ENCODE measurements around the gene AIPL1. TPM values are rescaled to one million over a fixed set of nuclear protein-coding genes. Genes with fewer than 3 reads are reported as not detected.

Gene AIPL1
- total RNA-seq, 1 experiment from 2014 or later, result 0.46 TPM

DNA sequence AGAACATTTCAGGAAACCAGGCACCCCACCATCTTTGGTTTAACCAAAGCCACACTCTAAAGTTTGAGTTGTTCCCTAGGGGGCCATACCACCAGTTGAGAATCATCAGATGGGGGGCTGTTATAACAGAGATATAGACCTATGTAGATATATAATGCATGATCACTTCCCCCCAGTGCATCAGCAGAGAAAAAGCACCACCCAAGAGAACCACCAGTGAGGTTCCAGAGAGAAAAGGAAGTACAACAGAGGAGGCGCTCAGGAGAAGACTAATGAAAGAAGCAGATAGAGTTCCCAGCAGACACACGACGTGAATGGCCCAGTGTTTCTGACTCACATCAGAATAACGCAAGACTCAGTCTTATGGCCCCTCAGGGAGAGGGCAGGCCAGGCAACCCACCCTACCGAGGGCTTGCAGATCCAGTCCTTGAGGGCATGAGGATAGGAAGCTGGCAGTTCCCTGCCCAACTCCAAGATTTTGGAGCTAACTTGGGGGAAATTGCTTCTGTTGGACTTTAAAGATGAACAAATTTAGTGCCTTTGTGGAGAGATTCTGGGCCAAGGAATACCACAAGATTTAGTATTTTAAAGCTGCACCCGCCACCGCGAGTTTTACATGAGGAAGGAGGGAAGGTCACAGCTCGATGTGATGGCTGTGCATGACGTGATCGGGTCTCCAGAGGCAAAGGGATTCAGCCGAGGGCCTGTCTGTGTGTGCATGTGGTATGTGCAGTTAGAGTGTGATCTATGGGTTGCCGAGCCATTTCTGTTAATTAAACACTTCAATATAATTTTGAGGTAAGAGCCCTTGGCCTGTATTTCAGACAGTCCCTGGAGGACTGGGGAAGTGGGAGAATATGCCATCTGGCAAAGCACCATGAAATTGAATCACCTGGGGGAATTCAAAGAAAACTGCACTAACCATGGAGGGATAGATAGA lies 53.1 kb downstream of the AIPL1 start:
- ATAC-seq, result no peak
- peaks cover 14% of the 10 kb centered on the region for H3K36me3 Mint-ChIP-seq

DNA sequence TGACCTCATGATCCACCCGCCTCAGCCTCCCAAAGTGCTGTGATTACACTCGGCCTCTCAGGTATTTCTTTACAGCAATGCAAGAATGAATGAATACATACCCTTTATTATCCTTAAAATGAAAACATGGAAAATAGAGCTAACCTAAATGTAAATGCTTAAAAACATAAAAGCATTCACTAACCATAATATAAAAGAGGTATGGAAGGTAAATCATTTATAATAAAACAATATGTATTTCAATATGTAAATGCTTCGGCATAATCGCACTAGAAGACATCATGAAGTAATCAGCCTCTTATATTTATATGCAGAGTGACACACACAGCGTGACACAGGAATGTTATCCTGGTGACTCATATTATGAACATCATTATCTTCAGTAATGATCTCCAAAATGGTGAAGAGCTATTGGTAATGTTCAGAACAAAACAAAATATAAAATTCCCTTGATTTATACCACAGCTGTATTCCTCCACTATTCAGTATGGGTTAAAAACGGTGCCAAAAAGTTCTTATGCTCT lies 53.9 kb downstream of the AIPL1 start:
- DNase-seq (ENCODE audit: low spot score) (no peak), ATAC-seq (no peak)
- TF ChIP-seq, protein P1, sequence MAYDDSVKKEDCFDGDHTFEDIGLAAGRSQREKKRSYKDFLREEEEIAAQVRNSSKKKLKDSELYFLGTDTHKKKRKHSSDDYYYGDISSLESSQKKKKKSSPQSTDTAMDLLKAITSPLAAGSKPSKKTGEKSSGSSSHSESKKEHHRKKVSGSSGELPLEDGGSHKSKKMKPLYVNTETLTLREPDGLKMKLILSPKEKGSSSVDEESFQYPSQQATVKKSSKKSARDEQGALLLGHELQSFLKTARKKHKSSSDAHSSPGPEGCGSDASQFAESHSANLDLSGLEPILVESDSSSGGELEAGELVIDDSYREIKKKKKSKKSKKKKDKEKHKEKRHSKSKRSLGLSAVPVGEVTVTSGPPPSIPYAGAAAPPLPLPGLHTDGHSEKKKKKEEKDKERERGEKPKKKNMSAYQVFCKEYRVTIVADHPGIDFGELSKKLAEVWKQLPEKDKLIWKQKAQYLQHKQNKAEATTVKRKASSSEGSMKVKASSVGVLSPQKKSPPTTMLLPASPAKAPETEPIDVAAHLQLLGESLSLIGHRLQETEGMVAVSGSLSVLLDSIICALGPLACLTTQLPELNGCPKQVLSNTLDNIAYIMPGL (CRISPR knock-in tag; IDR thresholded peaks at IDR 0.05), result no peak
- TF ChIP-seq, protein P2, sequence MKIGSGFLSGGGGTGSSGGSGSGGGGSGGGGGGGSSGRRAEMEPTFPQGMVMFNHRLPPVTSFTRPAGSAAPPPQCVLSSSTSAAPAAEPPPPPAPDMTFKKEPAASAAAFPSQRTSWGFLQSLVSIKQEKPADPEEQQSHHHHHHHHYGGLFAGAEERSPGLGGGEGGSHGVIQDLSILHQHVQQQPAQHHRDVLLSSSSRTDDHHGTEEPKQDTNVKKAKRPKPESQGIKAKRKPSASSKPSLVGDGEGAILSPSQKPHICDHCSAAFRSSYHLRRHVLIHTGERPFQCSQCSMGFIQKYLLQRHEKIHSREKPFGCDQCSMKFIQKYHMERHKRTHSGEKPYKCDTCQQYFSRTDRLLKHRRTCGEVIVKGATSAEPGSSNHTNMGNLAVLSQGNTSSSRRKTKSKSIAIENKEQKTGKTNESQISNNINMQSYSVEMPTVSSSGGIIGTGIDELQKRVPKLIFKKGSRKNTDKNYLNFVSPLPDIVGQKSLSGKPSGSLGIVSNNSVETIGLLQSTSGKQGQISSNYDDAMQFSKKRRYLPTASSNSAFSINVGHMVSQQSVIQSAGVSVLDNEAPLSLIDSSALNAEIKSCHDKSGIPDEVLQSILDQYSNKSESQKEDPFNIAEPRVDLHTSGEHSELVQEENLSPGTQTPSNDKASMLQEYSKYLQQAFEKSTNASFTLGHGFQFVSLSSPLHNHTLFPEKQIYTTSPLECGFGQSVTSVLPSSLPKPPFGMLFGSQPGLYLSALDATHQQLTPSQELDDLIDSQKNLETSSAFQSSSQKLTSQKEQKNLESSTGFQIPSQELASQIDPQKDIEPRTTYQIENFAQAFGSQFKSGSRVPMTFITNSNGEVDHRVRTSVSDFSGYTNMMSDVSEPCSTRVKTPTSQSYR (CRISPR knock-in tag; IDR thresholded peaks at IDR 0.05), result no peak
- TF ChIP-seq ZNF317 (CRISPR knock-in tag; IDR thresholded peaks at IDR 0.05; ENCODE audit: borderline replicate concordance, low read depth), result no peak
- no peak for TF ChIP-seq ZNF263 (CRISPR knock-in tag; IDR thresholded peaks at IDR 0.05; ENCODE audit: low read depth)
- no peak for TF ChIP-seq FOXK1 (CRISPR knock-in tag; IDR thresholded peaks at IDR 0.05)
- TF ChIP-seq, protein P3, sequence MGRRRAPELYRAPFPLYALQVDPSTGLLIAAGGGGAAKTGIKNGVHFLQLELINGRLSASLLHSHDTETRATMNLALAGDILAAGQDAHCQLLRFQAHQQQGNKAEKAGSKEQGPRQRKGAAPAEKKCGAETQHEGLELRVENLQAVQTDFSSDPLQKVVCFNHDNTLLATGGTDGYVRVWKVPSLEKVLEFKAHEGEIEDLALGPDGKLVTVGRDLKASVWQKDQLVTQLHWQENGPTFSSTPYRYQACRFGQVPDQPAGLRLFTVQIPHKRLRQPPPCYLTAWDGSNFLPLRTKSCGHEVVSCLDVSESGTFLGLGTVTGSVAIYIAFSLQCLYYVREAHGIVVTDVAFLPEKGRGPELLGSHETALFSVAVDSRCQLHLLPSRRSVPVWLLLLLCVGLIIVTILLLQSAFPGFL (CRISPR knock-in tag; IDR thresholded peaks at IDR 0.05; ENCODE audit: borderline replicate concordance), result no peak
- Mint-ChIP-seq H3K9me3 (peaks cover 39% of the 10 kb centered on the region), H3K27ac (no peak overlapping the region), H3K4me3 (no peak overlapping the region), H3K36me3 (peaks cover 14% of the 10 kb centered on the region), H3K4me1 (no peaks in the 10 kb centered on the region), H3K27me3 (ENCODE audit: low read depth) (peaks cover 7% of the 10 kb centered on the region)
- POLR2A ChIA-PET, result no interaction called here
- CTCF ChIA-PET, result no interaction called here

More for the DNA sequence above, 53.1 kb downstream of the AIPL1 start:
- ChIA-PET CTCF (interaction anchor here (0.8 kb wide), 1 partner anchor 31 kb away, joined by 4 read pairs; no protein-coding TSS in a partner anchor), POLR2A (no interaction called here)
- no peak for TF ChIP-seq CREM (CRISPR knock-in tag; IDR thresholded peaks at IDR 0.05)
- TF ChIP-seq, protein P4, sequence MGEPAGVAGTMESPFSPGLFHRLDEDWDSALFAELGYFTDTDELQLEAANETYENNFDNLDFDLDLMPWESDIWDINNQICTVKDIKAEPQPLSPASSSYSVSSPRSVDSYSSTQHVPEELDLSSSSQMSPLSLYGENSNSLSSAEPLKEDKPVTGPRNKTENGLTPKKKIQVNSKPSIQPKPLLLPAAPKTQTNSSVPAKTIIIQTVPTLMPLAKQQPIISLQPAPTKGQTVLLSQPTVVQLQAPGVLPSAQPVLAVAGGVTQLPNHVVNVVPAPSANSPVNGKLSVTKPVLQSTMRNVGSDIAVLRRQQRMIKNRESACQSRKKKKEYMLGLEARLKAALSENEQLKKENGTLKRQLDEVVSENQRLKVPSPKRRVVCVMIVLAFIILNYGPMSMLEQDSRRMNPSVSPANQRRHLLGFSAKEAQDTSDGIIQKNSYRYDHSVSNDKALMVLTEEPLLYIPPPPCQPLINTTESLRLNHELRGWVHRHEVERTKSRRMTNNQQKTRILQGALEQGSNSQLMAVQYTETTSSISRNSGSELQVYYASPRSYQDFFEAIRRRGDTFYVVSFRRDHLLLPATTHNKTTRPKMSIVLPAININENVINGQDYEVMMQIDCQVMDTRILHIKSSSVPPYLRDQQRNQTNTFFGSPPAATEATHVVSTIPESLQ (CRISPR knock-in tag; IDR thresholded peaks at IDR 0.05), result no peak
- TF ChIP-seq, protein P5, sequence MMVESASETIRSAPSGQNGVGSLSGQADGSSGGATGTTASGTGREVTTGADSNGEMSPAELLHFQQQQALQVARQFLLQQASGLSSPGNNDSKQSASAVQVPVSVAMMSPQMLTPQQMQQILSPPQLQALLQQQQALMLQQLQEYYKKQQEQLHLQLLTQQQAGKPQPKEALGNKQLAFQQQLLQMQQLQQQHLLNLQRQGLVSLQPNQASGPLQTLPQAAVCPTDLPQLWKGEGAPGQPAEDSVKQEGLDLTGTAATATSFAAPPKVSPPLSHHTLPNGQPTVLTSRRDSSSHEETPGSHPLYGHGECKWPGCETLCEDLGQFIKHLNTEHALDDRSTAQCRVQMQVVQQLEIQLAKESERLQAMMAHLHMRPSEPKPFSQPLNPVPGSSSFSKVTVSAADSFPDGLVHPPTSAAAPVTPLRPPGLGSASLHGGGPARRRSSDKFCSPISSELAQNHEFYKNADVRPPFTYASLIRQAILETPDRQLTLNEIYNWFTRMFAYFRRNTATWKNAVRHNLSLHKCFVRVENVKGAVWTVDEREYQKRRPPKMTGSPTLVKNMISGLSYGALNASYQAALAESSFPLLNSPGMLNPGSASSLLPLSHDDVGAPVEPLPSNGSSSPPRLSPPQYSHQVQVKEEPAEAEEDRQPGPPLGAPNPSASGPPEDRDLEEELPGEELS (CRISPR knock-in tag; IDR thresholded peaks at IDR 0.05), result no peak
- no peak for TF ChIP-seq ZNF232 (CRISPR knock-in tag; IDR thresholded peaks at IDR 0.05)
- no peak for TF ChIP-seq RELA (CRISPR knock-in tag; IDR thresholded peaks at IDR 0.05; ENCODE audit: borderline replicate concordance)
- no peak for TF ChIP-seq ETV6 (CRISPR knock-in tag; IDR thresholded peaks at IDR 0.05)
- no peak for TF ChIP-seq KAT7 (CRISPR knock-in tag; IDR thresholded peaks at IDR 0.05; ENCODE audit: borderline replicate concordance)
- TF ChIP-seq NR2C2 (CRISPR knock-in tag; IDR thresholded peaks at IDR 0.05), result no peak
- no peak for TF ChIP-seq SOX15 (CRISPR knock-in tag; IDR thresholded peaks at IDR 0.05)
- no peak for TF ChIP-seq MYBL2 (CRISPR knock-in tag; IDR thresholded peaks at IDR 0.05)
- TF ChIP-seq ZNF671 (CRISPR knock-in tag; IDR thresholded peaks at IDR 0.05), result no peak
- TF ChIP-seq MXD4 (CRISPR knock-in tag; IDR thresholded peaks at IDR 0.05; ENCODE audit: borderline replicate concordance), result no peak
- TF ChIP-seq FOXP1 (CRISPR knock-in tag; IDR thresholded peaks at IDR 0.05; ENCODE audit: borderline replicate concordance), result no peak
- TF ChIP-seq CBFB (CRISPR knock-in tag; IDR thresholded peaks at IDR 0.05; ENCODE audit: low read depth), result no peak
- TF ChIP-seq TCF7 (CRISPR knock-in tag; IDR thresholded peaks at IDR 0.05; ENCODE audit: low read depth), result no peak
- Mint-ChIP-seq H3K9me3 (peaks cover 39% of the 10 kb centered on the region), H3K27ac (no peak overlapping the region), H3K4me1 (no peaks in the 10 kb centered on the region), H3K4me3 (no peak overlapping the region), H3K27me3 (ENCODE audit: low read depth) (peaks cover 7% of the 10 kb centered on the region)
- DNase-seq (ENCODE audit: low spot score), result no peak

All from WTC11 (cell line).